NCI-H2227 treated with DMSO at 0.1 percent for 48 hours (cell line): ENCODE results near the gene NTF3.

Source experiments
- DNase-seq: peaks from one replicate; lab custom pipeline; 2025; lab: John Stamatoyannopoulos, UW

Gene NTF3

DNA sequence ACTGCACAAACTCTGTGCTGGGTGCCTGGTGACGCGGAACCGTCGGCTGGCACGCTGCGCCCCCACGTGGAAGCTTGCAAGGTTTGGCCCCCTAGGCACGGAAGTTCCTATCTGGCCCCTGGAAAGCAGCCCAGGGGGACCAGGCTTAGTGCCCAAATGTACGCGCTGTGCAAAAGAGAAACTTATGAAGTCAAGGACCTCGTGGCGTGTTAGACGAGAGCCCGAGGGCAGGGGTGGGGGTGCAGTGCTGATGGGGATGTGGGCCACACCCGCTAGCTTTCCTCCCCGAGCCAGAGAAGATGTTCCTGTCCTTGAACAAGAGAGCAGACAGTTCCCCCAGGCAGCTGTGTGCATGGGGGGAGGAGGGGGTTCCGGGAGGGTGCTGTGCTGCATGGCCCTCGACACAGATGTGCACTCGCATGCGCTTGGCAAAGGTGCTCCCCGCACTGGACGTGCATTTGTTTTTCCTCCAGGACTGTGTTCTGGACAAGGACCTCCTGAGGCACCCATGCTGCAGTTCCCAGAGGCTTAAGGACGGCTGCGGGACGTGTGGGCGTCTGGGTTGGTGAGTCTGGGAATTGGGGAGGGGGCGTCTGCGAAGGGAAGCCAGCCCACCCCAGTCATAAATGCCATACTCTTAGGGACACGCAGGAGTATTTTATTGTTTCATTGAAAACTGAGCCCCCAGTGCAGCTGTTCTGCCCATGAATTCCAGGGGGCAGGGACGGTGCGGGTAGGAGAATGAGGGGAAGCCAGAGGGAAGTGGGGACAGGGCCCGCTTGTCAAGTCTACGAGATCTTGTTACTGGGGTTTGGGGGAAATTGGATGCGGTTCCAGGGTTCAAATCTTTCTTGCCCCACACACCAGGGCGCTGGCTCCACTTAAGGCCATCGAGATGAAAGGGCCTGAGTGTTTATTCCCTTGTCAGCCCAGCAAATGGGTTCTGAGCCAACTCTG lies 80.0 kb downstream of the NTF3 start:
- no peak for DNase-seq

DNA sequence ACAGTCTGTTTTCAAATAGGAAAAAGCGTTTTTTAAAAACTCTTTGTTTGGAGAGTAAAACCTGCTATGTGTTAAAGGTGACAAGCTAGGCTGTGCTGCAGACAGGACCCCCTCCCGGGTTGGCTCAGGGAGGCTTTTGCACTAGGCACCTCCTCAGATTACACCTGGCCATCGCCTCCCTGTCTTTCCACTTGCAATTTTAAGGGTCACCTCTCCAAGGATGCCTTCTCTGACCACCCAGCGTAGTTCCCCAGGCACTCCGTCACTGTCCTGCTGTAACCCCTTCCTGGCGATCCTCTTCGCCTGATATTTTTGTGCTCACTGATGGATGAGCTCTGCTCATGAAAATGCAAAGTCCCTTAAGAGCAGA lies 80.7 kb downstream of the NTF3 start:
- no peak for DNase-seq

DNA sequence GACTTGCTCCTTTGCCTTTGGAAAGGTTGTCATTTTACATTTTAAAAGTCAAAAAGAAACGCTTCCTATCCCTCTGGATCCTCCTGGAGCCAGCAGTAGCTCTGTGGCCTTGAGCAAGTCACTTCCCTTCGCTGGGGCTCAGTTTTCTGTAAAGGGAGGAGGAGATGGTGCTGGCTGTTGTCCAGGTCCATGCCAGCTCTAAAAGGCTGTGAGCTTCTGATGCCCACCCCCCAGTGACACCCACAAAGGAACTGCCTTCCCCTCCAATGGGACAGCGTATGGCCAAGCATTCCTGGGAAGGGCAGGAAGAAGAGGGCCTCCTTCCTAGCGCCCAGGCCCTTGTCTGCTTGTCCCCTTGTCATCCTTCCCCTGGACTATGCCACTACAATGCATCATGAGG lies 81.5 kb downstream of the NTF3 start:
- DNase-seq = no peak

DNA sequence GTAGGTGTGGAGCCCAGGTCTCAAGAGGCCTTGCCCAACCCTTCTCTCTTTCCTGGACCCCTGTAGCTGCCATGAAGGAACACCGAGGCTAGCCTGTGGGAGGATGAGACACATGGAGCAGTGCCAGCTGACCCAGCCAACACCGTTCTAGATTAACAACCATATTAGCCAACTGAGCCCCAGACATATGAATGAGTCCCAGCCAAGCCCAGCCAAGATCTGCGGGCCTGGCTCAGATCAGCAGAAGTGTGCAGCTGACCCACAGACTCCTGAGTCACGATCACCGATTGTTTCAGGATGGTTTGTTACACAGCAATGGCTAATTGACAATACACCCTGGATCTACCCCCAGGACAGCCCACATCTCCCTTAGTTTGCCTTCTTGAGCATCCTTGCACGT lies 82.1 kb downstream of the NTF3 start:
- DNase-seq = no peak

DNA sequence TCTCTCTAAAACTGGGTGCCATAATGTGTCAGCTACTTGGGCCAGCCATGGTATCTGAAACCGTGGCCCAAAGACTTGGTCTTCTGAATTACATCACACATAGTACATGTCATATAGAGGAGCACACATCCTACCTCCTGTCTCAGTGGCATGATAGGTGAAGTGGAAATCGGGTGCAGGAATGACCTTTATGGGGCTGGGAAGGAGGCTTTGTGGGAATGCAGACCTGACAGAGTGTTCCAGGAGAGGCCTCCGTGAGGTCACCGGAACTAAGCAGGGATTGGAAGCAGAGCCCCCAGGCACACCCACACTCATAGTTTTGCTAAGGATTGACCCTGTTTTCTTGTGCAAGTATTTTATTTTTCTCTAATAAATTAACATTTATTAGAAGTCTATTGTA lies 82.6 kb downstream of the NTF3 start:
- no peak for DNase-seq

DNA sequence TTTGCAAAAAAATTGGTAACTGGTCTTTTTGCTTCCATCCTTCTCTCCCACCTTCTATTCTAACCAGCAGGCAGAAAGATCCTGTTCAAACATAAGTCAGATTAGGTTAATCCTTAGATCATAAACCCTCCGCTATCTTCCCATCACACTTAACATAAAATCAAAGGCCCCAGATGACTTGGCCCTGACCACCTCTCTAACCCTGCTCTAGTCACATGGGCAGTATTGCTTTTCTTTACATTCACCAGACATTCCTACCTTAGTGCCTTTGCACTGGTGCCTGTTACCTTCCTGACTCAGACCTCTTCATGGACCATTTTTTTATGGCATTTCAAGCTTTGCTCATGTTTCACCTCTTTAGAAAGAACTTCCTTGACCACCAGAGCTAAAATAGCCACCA lies 83.5 kb downstream of the NTF3 start:
- DNase-seq = no peak

DNA sequence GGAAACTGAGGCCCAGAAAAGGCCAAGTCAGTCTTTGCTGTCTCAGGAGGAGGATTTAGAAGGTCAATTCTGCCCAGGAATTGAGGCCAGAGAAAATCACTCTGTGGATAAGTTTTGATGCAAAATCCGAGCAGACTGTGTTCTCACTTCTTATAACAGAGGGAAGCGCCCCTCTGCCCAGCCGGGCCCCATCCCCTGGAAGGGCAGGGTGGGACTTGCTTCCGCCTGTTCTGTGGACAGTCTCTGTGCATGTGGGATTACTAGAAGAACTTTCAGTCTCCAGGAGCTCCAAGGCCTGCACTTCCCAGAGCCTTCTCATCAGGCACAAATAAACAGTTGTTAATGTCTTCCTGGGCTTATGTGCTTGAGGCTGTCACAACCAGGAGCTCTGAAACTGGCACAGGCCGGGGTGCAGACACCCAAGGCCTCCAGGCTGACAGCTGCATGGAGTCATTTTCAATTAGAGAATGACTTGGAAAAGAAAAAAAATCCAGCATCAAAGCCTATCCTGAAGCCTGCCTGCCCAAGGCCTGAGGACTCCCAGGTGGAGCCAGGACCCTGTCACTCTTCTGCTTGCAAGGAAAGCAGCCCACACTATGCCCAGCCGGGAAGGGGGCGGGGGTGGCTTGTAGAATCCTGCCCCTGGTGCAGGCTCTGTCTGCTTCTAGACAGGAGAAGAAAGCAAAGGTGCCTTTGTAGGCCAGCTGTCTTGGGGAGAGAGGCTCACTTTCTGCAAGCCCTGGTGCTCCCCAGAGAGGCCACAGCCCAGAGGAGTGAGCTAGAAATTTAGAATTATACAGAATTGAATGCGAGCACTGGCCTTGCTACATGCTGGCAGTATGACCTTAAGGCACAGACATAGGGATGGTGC lies 84.7 kb downstream of the NTF3 start:
- no peak for DNase-seq

DNA sequence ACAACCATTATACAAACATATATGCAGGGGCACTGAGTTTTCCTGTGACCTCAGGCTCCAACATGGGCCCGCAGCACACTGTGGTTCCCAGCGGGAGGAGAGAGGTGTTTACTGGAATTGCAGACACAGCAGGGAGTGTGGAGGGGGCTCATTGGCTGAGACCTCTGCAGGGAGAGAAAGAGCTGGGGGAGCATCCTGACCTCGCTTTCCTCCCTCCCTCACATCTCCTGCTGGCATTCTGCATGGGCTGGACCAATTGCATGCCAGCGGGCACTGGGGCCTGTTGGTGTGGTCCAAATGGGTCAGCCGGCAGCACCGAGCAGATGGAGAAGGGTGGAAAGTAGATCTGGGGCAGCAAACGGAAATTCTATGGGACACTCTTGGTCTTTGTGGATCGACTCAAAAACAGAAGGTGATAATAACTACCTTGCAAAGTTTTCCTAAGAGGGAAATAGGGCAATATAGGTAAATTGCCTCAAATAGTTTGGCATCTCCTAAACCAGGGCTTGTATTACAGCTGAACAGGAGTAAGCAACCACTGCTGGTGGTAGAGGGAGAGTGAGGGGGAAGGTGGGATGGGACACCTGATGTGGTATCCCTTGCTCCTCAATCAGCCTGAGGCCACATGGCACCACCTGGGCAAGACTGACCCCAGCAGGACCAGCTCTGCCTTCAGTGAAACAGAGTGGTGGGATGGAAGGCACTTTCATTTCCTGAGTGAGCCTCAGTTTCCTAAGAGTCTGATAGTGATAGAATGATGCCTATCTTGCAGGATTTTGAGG lies 86.9 kb downstream of the NTF3 start:
- DNase-seq = no peak

DNA sequence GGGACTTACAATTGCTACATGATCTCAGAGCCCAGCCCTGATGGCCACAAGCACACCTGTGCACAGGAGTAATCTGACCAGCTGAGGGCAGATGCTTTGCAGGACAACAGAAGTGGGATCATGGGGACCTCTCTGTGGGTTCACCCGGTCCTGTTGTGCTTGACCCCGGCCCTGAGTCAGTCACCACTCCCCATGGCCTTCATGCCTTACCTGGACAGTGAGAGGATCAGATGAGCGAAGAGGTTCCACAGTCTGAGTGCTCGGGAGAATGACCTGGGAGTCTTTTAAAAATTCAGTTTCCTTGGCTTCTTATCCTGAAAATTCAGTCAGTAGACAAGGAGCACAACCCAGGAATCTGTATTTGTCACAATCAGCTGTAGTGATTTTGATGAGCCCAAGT lies 88.1 kb downstream of the NTF3 start:
- no peak for DNase-seq

DNA sequence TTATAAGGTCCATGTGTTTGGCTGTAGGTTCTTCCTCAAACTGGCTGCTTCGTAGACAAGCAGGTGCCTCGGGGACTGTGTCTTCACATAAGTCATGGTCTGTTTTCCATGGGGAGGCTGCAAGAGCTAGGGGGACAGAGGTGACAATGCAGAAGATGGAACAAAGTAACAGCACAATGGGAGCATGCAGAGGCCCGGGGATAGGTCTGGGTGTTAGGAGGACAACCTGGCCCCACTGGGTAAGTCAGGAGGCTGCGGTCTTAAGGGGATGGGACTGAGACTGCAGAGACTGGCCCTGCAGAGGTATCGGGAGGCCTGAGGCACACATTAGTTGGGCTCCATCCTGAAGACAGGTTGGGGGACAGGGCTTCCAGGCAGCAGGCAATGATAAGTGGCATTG lies 88.9 kb downstream of the NTF3 start:
- no peak for DNase-seq

DNA sequence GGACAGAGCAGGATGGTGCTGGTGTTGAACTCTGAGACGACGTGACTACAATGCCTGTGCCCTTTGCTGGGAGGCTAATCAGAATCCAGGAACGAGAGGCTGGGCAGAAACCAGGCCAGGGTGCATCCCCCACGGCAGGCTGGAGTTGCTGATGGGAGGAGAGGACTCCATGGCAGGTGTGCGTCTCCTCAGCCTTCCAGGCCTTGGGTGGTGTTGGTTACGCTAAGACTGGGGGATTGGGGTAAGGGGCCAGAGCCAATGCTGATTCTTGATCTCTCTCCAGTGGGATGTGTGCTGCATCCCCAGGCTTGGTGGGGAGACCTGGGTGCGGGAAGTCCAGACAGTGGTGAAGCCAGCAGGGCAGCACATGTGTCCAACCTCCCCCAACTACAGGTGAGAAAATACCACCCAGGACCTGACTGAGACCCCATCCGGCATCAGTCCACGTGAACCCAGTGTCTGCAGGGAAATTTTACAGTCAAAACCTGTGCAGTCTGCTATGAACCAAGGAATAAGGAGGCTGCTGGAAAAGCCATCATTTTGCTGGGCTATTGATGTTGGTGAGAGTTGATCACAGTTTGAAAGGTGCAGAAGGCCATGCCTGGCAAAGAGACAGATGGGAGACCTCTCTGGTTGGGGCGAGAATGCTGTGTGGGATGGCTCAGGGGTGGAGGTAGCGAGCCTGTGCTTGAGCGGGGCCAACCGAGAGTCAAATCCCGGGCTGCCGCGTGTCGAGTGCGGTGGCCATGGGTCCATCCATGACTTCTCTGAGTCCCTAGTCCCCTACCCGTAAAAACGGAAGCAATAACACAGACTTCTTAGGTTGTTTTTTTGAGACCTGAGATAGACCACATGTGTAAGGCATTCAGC lies 89.8 kb downstream of the NTF3 start:
- DNase-seq = no peak

DNA sequence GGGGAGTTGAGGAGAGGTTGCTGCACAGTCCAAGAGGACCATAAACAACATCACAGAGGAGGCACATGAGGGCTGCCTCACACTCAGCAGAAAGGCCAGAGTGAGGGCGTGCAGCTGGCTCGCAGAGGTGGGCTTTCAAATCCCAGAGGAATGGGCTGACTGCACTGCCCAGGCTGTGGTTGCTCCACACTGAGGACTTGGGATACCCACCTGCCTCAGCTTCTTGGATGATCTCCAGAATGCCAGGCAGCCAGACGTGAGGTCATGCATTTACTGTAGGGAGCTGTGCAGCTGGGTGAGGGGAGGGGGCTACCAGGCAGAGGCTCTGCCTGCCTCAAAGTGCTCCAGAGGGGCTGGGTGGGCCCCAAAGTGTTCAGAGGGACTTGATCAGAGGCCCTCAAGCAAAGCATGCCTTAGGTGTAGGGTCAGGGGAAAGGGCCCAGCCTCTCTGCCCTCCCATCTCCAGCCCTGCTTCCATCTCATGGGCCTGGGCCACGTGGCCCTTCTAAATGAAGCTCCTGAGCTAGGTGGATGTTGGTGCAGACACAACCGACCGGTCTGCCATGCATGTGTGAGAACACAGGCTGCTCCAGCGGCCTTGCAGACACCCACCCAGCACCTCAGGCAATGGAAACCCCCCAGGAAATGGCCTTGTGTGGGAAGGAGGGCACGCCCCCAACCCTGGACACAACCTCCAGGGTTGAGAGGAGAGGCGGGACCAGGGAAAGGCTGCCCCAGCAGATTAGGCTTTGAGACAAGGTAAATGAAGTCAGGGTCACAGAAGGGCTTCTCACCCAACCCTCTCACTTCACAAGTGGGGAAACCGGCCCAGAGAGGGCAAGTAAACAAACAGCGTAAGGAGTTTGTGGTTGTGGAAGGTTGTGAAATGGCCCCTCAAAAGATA lies 90.8 kb downstream of the NTF3 start:
- DNase-seq = no peak

DNA sequence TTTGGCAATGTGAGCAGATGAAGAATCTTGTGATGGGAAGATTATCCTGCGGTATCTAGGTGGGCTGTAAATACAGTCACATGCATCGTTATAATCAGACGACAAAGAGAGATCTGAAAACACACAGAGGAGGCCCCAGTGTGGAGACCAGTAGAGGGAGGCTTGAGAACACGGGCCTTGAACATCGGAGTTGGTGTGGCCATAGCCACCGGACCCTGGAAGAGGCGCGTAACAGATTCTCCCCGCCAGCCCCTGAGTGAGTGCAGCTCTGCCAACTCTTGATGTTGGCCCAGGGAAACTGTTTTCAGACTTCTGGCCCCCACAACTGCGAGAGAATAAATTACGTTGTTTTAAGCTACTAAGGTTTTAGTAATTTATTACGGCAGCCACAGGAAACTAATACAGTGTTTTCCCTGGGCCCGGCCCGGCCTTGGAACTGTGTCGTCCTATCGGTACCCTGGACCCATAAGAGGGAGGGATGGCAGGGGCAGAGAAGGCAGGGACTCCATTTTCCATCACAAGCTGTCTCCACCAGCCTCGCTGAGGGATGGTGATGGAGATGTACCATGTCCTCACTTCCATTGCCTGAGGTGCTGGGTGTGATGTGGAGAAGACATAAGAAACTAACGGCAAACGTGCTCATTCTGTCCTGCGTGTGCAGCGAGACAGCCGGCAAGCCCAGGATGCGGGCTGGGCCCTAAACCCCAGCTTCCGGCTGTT lies 91.6 kb downstream of the NTF3 start:
- no peak for DNase-seq

DNA sequence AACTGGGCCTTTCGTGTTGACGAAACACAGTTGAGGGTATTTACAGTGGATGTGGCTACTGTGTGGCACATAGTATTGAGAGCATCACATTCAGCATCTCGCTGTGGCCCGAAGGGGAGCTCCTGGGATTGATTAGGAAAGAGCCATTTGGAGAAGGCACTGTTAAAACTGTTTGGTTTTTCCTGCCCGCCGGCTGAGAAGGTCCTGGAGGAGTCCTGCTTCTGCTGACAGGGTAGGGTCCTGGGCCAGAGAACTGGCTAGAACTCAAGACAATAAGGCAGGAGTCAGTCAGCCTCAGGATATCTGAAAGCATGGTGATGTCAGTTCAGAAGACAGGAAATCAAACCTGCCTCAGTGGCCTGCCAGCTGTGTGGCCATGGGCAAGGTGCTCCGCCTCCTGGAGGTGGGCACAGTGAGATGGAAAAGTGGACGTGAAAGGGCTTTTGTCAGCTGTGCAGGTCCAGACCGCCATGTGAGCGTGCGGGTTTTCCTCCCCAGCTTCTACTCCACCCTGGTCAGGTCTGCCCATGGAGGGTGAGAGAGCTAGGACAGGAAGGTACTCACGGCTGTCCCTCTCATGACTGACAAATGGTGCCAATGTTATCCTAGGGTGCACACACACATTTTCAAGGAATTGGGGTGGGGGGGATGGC lies 92.3 kb downstream of the NTF3 start:
- DNase-seq = no peak

DNA sequence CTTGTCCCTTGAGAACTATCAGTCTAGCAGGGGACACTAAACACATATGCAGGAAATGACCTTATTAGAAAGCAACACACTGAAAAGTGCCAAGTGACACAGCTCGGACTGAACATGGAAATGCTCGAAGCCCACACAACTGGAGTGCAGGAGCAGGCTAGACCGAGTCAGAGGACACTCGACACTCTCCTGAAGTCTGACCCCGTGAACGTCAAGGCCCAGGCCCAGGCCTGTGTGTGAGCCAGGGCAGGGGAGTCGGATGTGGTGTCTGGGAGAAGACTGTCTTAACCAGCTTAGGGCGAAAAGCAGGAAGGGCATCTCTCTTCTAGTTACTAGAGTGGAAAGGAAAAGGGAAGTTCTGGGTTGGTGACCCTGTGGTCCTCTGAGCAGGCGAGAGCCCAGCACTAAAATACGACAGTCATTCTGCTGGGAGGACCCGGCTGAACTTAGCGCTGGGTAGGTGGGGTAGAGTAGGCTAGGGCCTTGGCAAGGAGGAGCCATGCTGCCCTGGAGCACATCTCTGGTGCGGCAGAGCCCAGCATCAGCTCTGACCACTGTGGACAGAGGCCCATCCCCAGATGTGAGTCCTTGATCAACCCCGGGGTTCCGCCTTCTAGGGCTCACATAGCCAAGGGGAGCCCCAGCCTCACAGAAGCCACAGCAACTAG lies 93.0 kb downstream of the NTF3 start:
- no peak for DNase-seq

DNA sequence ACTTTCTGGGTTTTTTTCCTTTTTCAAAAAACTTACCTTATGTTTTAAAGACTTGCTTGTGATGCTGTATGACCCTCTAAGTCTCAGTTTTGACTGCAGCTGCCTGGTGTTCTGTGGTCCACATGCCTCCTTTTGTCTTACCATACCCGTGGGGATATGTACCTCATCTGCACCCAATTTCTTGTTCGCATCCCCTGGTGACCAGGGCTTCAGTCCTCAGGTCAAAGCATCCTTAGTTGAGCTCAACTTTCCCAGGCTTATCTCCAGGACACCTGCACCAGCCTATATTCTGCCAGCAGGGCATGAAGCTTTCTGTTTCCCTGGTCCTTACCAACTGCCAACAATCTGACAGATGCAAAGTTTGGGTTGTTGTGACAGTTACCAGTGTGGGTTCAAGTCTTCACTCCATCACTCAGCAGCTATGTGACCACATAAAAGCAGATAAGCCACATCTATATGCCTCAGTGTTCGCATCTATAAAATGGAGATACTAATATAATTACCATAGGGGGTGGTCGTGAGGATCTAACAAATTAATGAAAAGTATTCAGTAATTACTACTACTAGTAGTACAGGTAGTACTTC lies 94.0 kb downstream of the NTF3 start:
- no peak for DNase-seq

DNA sequence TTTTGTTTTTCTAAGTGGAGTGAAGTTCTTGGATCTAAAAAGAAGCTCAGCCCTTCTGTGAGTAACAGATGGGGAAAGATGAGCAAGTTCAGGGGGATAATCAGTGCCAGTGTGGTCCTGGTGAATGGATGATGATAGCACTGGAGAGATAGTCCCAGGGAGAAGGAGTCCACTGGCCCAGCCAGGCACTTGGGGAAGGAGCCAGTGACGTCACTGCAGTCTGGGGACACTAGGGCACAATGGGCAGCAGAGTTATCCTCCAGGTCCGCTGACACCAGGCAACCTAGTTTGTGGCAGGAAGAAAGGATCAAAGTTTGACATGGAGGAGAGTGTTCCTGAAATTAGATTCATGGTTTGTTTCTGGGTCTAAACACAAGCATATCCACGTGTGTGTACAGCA lies 101.5 kb downstream of the NTF3 start:
- no peak for DNase-seq
